ENCODE results near the gene BIN2. TPM values are rescaled to one million over a fixed set of nuclear protein-coding genes. Genes with fewer than 3 reads are reported as not detected.

The BIN2 gene
- total and polyA plus RNA-seq, 2 of the 13 experiments (the other 11 are each of a cell fraction or from before 2014, with no cell fraction given), result not detected

GRCh38 chr12:51270067-51270950, 53.7 kb downstream of the BIN2 start, which contains the start of gene SMAGP (continued):
- no peak for TF ChIP-seq KIAA2018 (CRISPR knock-in tag; IDR thresholded peaks at IDR 0.05; ENCODE audit: borderline replicate concordance)
- TF ChIP-seq MED1 (CRISPR knock-in tag; IDR thresholded peaks at IDR 0.05), result peak; percentile 14; the same call in 1 of the 2 replicates
- peak; percentile 9; the same call in 1 of the 2 replicates for TF ChIP-seq ISL2 (CRISPR knock-in tag; IDR thresholded peaks at IDR 0.05)
- TF ChIP-seq ZMYM2 (CRISPR knock-in tag; IDR thresholded peaks at IDR 0.05), result peak; percentile 50; the same call in 1 of the 2 replicates
- TF ChIP-seq JUND (CRISPR knock-in tag; IDR thresholded peaks at IDR 0.05), result no peak
- TF ChIP-seq ZNF12 (CRISPR knock-in tag; IDR thresholded peaks at IDR 0.05), result 0 out of 2 replicates have a peak, but pooled peaks have one; percentile 31
- peak; percentile 38; the same call in 1 of the 2 replicates for TF ChIP-seq GABPB1 (CRISPR knock-in tag; IDR thresholded peaks at IDR 0.05)
- TF ChIP-seq, protein P1, sequence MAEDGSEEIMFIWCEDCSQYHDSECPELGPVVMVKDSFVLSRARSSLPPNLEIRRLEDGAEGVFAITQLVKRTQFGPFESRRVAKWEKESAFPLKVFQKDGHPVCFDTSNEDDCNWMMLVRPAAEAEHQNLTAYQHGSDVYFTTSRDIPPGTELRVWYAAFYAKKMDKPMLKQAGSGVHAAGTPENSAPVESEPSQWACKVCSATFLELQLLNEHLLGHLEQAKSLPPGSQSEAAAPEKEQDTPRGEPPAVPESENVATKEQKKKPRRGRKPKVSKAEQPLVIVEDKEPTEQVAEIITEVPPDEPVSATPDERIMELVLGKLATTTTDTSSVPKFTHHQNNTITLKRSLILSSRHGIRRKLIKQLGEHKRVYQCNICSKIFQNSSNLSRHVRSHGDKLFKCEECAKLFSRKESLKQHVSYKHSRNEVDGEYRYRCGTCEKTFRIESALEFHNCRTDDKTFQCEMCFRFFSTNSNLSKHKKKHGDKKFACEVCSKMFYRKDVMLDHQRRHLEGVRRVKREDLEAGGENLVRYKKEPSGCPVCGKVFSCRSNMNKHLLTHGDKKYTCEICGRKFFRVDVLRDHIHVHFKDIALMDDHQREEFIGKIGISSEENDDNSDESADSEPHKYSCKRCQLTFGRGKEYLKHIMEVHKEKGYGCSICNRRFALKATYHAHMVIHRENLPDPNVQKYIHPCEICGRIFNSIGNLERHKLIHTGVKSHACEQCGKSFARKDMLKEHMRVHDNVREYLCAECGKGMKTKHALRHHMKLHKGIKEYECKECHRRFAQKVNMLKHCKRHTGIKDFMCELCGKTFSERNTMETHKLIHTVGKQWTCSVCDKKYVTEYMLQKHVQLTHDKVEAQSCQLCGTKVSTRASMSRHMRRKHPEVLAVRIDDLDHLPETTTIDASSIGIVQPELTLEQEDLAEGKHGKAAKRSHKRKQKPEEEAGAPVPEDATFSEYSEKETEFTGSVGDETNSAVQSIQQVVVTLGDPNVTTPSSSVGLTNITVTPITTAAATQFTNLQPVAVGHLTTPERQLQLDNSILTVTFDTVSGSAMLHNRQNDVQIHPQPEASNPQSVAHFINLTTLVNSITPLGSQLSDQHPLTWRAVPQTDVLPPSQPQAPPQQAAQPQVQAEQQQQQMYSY (CRISPR knock-in tag; IDR thresholded peaks at IDR 0.05), result peak; percentile 86
- peak; percentile 7; the same call in 1 of the 2 replicates for TF ChIP-seq SOX5 (CRISPR knock-in tag; IDR thresholded peaks at IDR 0.05; ENCODE audit: borderline replicate concordance)
- peak; percentile 68 for TF ChIP-seq HNRNPLL (IDR thresholded peaks at IDR 0.05; ENCODE audit: low read depth, low read length, poor library complexity, severe bottlenecking)
- TF ChIP-seq ZNF749 (CRISPR knock-in tag; IDR thresholded peaks at IDR 0.05; ENCODE audit: borderline replicate concordance), result no peak
- TF ChIP-seq ZNF747 (CRISPR knock-in tag; IDR thresholded peaks at IDR 0.05; ENCODE audit: borderline replicate concordance), result 0 out of 2 replicates have a peak, but pooled peaks have one; percentile 28
- peak; percentile 18 for TF ChIP-seq RBM39 (IDR thresholded peaks at IDR 0.05; ENCODE audit: low read depth, low read length, poor library complexity, severe bottlenecking)
- 0 out of 2 replicates have a peak, but pooled peaks have one; percentile 6 for TF ChIP-seq SALL2 (CRISPR knock-in tag; IDR thresholded peaks at IDR 0.05)
- TF ChIP-seq, protein P2, sequence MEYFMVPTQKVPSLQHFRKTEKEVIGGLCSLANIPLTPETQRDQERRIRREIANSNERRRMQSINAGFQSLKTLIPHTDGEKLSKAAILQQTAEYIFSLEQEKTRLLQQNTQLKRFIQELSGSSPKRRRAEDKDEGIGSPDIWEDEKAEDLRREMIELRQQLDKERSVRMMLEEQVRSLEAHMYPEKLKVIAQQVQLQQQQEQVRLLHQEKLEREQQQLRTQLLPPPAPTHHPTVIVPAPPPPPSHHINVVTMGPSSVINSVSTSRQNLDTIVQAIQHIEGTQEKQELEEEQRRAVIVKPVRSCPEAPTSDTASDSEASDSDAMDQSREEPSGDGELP (IDR thresholded peaks at IDR 0.05; ENCODE audit: borderline replicate concordance, low read depth), result peak; percentile 63; the same call in 1 of the 2 replicates

Measured in HepG2 (cell line).